Vagina (tissue), 2 donors: ENCODE measurements around the gene SCAMP4. TPM values are rescaled to one million over a fixed set of nuclear protein-coding genes. Genes with fewer than 3 reads are reported as not detected.
"Not testable (repeated sequence)": the region's sequence is repeated elsewhere in the genome, so short reads cannot be mapped to it uniquely, and the experiment has no call there.

Source experiments
- DNase-seq, 2 donors: peaks; one replicate each; pipeline ENCODE4 v3.0.0-alpha.2; 2017; ENCODE audit errors: extremely low spot score in 2 of 2
- H3K27ac ChIP-seq: fragments of 200-600 bp; sonication (generic); one replicate; pipeline ENCODE4 v1.5.1; 2019
- H3K27me3 ChIP-seq: fragments of 200-600 bp; sonication (generic); one replicate; pipeline ENCODE4 v1.5.1; 2019
- H3K36me3 ChIP-seq, 2 donors: fragments of 200-600 bp; sonication (generic); one replicate each; pipeline ENCODE4 v1.5.1; 2017 to 2019
- H3K4me1 ChIP-seq: fragments of 200-600 bp; sonication (generic); one replicate; pipeline ENCODE4 v1.5.1; 2019
- H3K4me3 ChIP-seq, 2 donors: fragments of 200-600 bp; sonication (generic); 1 replicate in 1 of 2; 2 replicates in 1 of 2; pipeline ENCODE4 v1.5.1; 2016 to 2019
- H3K9me3 ChIP-seq: fragments of 200-600 bp; sonication (generic); one replicate; pipeline ENCODE4 v1.5.1; 2019
- POLR2A ChIP-seq, 2 donors: fragments of 450-650 bp; IDR thresholded peaks; one replicate each; pipeline ENCODE4 v1.6.1; 2017; ENCODE audit warnings: antibody characterized with exemption in 2 of 2, mild to moderate bottlenecking in 2 of 2, moderate library complexity in 2 of 2
- POLR2AphosphoS5 ChIP-seq, 2 donors: sonication (generic); formaldehyde crosslinking; IDR thresholded peaks; one replicate each; pipeline ENCODE4 v1.9.0; 2017; ENCODE audit warnings: antibody characterized with exemption in 2 of 2, mild to moderate bottlenecking in 2 of 2, low read depth in 1 of 2; ENCODE audit not compliant: insufficient read depth in 1 of 2
- intact Hi-C: fragments of 100-400 bp; cut with DNase I; formaldehyde crosslinking; loops from one replicate; pipeline ENCODE4 v1.15.1; 2023
- total RNA-seq: library from RNA; depleted of rRNA; stranded (reverse); fragments of >200 nt; gene quantifications from one replicate; pipeline ENCODE4 v1.2.3, GENCODE V29; 2016
- TF ChIP-seq, protein P1 (sequence below), 3 experiments: fragments of 450-650 bp in 2 of 3; fragments of 200-600 bp in 1 of 3; sonication (generic) in 1 of 3; IDR thresholded peaks; one replicate each; pipeline ENCODE4 v1.5.1; 2017 to 2019; ENCODE audit warnings: antibody characterized with exemption in 3 of 3, mild to moderate bottlenecking in 2 of 3, moderate library complexity in 2 of 3

The SCAMP4 gene
- total RNA-seq, 1 donor from 2014 or later: 51.3 TPM

DNA sequence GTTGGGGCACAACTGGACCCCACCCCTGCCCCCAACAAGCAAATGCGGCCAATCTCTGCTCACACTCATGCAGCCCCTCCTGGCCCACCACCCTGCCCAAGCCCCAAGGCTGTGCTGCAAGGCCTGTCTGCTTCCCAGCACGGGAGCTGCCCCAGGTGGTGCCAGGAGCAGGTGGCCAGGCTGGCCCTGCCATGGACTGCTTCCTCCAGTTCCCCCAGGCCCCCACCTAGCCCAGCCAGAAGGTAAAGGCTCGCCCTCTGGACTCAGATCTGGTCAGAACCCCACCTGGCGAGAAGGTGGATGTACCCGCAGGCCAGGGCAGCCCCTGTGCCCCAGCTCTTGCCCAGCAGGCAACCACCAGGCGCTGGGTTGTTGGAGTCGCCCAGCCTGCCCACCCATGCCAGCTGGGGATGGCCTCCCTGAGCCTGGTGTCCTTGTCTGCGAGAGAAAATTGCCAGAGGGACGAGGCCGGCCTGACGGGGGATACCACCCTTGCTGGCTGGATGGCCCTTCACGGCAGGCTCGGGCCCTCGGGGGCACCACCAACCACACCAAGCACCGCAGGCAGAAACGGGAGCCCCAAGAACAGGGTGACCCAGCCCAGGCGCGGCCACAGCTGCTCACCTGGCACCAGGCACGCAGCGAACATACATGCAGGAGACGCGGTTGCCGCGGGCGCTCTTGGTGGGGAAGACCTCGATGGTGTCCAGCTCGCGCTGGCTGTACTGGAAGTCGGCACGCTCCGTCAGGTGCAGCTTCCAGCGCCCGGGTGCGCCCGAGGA is 24.4 kb upstream of the SCAMP4 start:
- Histone ChIP-seq H3K27ac (peak overlapping the region; percentile 33), H3K9me3 (no peaks in the 10 kb centered on the region), H3K27me3 (no peaks in the 10 kb centered on the region), H3K36me3 (no peaks in the 10 kb centered on the region), H3K4me1 (peaks cover 59% of the 10 kb centered on the region), H3K4me3 (no peak overlapping the region)
- TF ChIP-seq POLR2A (IDR thresholded peaks at IDR 0.05): no peak
- TF ChIP-seq POLR2AphosphoS5 (IDR thresholded peaks at IDR 0.05; ENCODE audit: insufficient read depth in 1 of 2, low read depth in 1 of 2): no peak
- TF ChIP-seq, protein P1, sequence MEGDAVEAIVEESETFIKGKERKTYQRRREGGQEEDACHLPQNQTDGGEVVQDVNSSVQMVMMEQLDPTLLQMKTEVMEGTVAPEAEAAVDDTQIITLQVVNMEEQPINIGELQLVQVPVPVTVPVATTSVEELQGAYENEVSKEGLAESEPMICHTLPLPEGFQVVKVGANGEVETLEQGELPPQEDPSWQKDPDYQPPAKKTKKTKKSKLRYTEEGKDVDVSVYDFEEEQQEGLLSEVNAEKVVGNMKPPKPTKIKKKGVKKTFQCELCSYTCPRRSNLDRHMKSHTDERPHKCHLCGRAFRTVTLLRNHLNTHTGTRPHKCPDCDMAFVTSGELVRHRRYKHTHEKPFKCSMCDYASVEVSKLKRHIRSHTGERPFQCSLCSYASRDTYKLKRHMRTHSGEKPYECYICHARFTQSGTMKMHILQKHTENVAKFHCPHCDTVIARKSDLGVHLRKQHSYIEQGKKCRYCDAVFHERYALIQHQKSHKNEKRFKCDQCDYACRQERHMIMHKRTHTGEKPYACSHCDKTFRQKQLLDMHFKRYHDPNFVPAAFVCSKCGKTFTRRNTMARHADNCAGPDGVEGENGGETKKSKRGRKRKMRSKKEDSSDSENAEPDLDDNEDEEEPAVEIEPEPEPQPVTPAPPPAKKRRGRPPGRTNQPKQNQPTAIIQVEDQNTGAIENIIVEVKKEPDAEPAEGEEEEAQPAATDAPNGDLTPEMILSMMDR (IDR thresholded peaks at IDR 0.05): no peak
- intact Hi-C loops: no loop called here
- peak in 1 of 2 donors; percentile 79 for DNase-seq

DNA sequence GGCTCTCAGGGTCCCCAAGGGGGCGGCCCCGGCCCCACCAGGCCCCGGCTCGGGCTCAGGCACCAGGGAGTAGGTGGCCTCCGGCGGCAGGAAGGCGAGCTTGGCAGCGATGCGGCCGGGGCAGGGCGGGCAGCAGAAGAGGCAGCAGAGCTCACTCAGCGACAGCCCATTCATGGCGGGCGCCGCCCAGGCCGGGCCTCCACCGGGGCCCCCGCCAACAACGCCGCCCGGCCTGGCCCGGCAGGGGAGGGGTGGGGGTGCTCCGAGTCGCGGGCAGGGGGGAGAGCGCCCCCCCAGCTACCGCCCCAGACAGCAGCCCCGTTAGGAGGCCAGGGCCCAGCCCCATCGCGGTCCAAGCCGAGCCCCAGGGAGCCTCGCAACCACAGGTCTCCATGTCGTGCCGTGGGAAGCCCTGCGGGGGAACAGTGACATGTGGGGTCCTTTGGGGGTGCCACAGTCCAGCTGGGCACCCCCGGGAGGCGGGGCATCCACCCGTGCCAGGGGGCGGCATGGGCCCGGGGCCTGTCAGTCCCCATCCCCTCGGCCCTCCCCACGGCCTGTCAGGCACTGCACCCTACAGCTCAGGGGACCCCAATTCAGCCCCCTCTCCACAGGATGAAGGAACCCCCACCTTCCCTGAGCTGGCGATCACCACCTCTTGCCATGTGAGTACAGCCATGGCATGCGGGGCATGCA is 23.7 kb upstream of the SCAMP4 start:
- intact Hi-C loops, H3K27me3 ChIP-seq, H3K36me3 ChIP-seq, H3K9me3 ChIP-seq: not testable (repeated sequence)
- Histone ChIP-seq H3K27ac (peak overlapping the region; percentile 44), H3K4me3 (peak overlapping the region; percentile 13 to 28), H3K4me1 (peaks cover 55% of the 10 kb centered on the region)
- DNase-seq: peak in 1 of 2 donors; percentile 87

DNA sequence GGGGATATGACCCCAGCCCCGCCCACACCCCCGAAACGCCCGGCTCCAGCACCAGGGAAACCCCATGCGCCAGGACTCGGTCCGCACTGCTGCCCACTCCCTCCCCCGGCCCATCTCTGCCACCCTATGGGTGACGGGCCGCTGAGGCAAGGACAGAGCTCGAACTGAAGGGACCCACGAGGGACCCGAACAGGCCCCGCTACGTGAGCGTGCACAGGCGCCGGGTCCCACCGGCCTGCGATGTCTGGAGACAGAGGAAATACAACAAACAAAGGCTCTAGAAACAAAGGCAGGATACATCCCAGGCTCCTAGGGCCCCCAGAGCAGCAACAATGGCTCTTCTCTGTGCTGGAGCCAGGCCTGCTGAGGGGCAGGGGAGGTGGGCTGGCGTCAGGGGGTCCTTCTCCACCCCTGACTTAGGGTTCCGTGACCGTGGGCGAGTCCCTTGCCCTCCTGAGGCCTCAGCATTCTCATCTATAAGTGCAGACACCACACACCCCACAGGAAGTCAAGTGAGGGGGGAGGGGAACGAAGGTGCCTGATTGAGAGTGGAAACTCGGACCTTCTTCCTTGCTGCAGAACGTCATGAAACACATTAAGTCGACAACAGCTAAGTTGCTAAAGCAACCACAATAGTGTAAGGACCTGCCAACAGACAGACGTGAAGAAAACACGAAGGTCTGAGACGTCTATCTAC is 23.0 kb upstream of the SCAMP4 start:
- Histone ChIP-seq H3K4me1 (peaks cover 51% of the 10 kb centered on the region), H3K4me3 (peak overlapping the region; percentile 13 to 28), H3K27ac (peak overlapping the region; percentile 86), H3K36me3 (no peaks in the 10 kb centered on the region), H3K27me3 (no peaks in the 10 kb centered on the region), H3K9me3 (no peaks in the 10 kb centered on the region)
- TF ChIP-seq POLR2A (IDR thresholded peaks at IDR 0.05) (no peak), POLR2AphosphoS5 (IDR thresholded peaks at IDR 0.05; ENCODE audit: insufficient read depth in 1 of 2, low read depth in 1 of 2) (no peak)
- TF ChIP-seq, protein P1 (IDR thresholded peaks at IDR 0.05): no peak
- DNase-seq: peak in 1 of 2 donors; percentile 94
- intact Hi-C loops: no loop called here

DNA sequence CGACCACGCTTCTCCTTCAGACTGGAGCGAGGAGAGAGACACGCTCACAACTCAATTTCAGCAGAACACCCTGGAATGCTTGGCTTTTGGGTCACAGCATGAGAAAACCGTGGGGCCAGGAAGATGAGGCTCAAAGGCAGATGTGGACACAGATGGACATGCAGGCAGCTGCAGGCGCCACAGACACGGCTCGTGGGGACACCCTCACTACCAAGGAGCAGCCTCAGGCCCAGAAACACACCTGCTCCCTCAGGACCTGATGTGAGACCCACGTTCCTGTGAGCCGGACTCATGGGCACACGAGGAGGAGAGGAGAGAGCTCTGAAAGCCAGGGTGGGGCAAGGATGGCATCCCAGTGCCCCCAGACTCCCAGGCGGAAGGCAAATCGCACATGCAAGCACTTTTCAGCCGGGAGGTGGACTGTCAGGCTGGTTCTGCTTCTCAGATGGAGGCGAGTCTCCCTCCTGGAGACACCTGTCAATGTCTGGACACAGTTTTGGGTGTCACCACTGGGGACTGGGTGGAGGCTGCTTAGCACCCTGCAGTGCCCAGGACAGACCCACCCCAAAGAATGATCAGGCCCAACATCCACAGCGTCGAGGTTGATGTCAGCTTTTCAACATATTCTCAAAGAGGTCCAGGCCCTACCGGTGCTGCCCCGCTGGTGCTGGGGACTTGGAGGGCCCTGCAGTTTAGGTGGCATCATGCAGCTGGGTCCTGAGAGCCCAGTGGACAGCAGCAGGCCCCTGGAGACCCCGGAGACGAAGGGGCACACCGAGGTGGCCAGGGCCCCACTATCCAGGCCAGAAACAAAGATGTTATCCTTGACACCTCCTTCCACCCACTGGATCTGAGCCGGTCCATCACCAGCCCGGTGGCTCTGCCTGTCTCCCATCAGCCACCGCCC is 22.2 kb upstream of the SCAMP4 start:
- Histone ChIP-seq H3K36me3 (no peaks in the 10 kb centered on the region), H3K4me1 (peaks cover 51% of the 10 kb centered on the region), H3K9me3 (no peaks in the 10 kb centered on the region), H3K27ac (peak overlapping the region; percentile 86), H3K4me3 (peak overlapping the region; percentile 96 to 98), H3K27me3 (no peaks in the 10 kb centered on the region)
- DNase-seq: peak in 1 of 2 donors; percentile 94
- TF ChIP-seq POLR2AphosphoS5 (IDR thresholded peaks at IDR 0.05; ENCODE audit: insufficient read depth in 1 of 2, low read depth in 1 of 2) (no peak), POLR2A (IDR thresholded peaks at IDR 0.05) (no peak)
- TF ChIP-seq, protein P1 (IDR thresholded peaks at IDR 0.05): no peak
- intact Hi-C loops: no loop called here

DNA sequence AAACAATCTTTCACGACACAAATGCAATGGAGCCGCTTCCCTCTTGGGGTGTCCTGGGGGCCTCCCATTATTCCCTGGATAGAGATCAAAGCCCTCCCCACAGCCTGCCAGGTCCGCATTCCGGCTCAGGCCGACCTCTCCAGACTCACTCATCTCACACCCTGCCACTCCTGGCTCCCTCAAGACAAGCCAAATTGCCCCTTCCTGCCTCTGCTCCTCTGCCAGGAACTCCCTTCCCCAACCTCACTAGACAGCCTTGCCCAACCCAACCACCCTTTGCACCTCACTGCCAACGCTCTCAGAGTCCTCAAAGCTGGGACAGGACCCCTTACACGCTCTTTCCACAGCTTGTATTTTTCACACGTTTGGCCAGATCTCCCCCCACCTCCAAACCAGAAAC is 21.4 kb upstream of the SCAMP4 start:
- Histone ChIP-seq H3K27me3 (no peaks in the 10 kb centered on the region), H3K4me1 (peaks cover 51% of the 10 kb centered on the region), H3K36me3 (no peaks in the 10 kb centered on the region), H3K27ac (peak overlapping the region; percentile 86), H3K9me3 (no peaks in the 10 kb centered on the region), H3K4me3 (peak overlapping the region; percentile 96 to 98)
- peak in 1 of 2 donors; percentile 81 for DNase-seq
- TF ChIP-seq POLR2A (IDR thresholded peaks at IDR 0.05) (no peak), POLR2AphosphoS5 (IDR thresholded peaks at IDR 0.05; ENCODE audit: insufficient read depth in 1 of 2, low read depth in 1 of 2) (no peak)
- TF ChIP-seq, protein P1 (IDR thresholded peaks at IDR 0.05): no peak
- intact Hi-C loops: no loop called here
